Ascending aorta (tissue), 2 donors: ENCODE measurements around the gene CNTD1. TPM values are rescaled to one million over a fixed set of nuclear protein-coding genes. Genes with fewer than 3 reads are reported as not detected.

Experiments
- DNase-seq, 2 donors: peaks; one replicate each; pipeline ENCODE4 v3.0.0-alpha.2; 2019; ENCODE audit warnings: low spot score in 2 of 2
- H3K27ac ChIP-seq, 2 donors: fragments of 200-600 bp; sonication (generic); one replicate each; pipeline ENCODE4 v1.5.1; 2016 to 2017; ENCODE audit warnings: mild to moderate bottlenecking in 1 of 2
- H3K27me3 ChIP-seq: fragments of 200-600 bp; sonication (generic); one replicate; pipeline ENCODE4 v1.5.1; 2017
- H3K36me3 ChIP-seq, 2 donors: fragments of 200-600 bp; sonication (generic); one replicate each; pipeline ENCODE4 v1.5.1; 2016
- H3K4me1 ChIP-seq, 2 donors: fragments of 200-600 bp; sonication (generic); one replicate each; pipeline ENCODE4 v1.5.1; 2016 to 2017; ENCODE audit warnings: mild to moderate bottlenecking in 1 of 2
- H3K4me3 ChIP-seq, 2 donors: fragments of 200-600 bp; sonication (generic); one replicate each; pipeline ENCODE4 v1.5.1; 2016 to 2017; ENCODE audit warnings: mild to moderate bottlenecking in 1 of 2
- H3K9me3 ChIP-seq, 2 donors: fragments of 200-600 bp; sonication (generic); one replicate each; pipeline ENCODE4 v1.5.1; 2016
- CTCF ChIP-seq, 3 experiments: fragments of 200-600 bp in 2 of 3; fragments of 450-650 bp in 1 of 3; sonication (generic) in 2 of 3; IDR thresholded peaks; one replicate each; pipeline ENCODE4 v1.5.1; 2016 to 2019; ENCODE audit warnings: antibody characterized with exemption in 3 of 3, mild to moderate bottlenecking in 1 of 3, moderate library complexity in 1 of 3
- intact Hi-C: fragments of 100-400 bp; cut with DNase I; formaldehyde crosslinking; loops from one replicate; pipeline ENCODE4 v1.15.1; 2023
- total RNA-seq: library from RNA; depleted of rRNA; stranded (reverse); fragments of >200 nt; gene quantifications from one replicate; pipeline ENCODE4 v1.1.0, GENCODE V29; 2016

Gene CNTD1
- total RNA-seq, 1 donor from 2014 or later: not detected

- DNase-seq: no peak
- Histone ChIP-seq H3K4me1 (no peaks in the 10 kb centered on the region), H3K36me3 (no peaks in the 10 kb centered on the region), H3K27me3 (no peaks in the 10 kb centered on the region), H3K9me3 (no peaks in the 10 kb centered on the region), H3K27ac (no peak overlapping the region), H3K4me3 (no peak overlapping the region)
- no peak for TF ChIP-seq CTCF (IDR thresholded peaks at IDR 0.05)
- intact Hi-C loops: no loop called here
These were observed 6.3 kb downstream of the CNTD1 start for GRCh38 chr17:42804918-42805367.

GRCh38 chr17:42806249-42806648 is 7.6 kb downstream of the CNTD1 start:
- intact Hi-C loops: no loop called here
- DNase-seq: no peak
- Histone ChIP-seq H3K4me1 (no peaks in the 10 kb centered on the region), H3K4me3 (no peak overlapping the region), H3K9me3 (no peaks in the 10 kb centered on the region), H3K27me3 (no peaks in the 10 kb centered on the region), H3K27ac (no peak overlapping the region), H3K36me3 (peaks cover 8 to 13% of the 10 kb centered on the region in 2 donors)
- no peak for TF ChIP-seq CTCF (IDR thresholded peaks at IDR 0.05)

- H3K4me3 ChIP-seq: no peak overlapping the region
- no peaks in the 10 kb centered on the region for H3K4me1 ChIP-seq
- no peaks in the 10 kb centered on the region for H3K9me3 ChIP-seq
- no peak for DNase-seq
- H3K36me3 ChIP-seq: peaks cover 25 to 37% of the 10 kb centered on the region in 2 donors
- TF ChIP-seq CTCF (IDR thresholded peaks at IDR 0.05): no peak
- intact Hi-C loops: no loop called here
- H3K27ac ChIP-seq: no peak overlapping the region
- no peaks in the 10 kb centered on the region for H3K27me3 ChIP-seq
These were observed 10.6 kb downstream of the CNTD1 start for GRCh38 chr17:42809250-42809649.

- no peaks in the 10 kb centered on the region for H3K4me1 ChIP-seq
- H3K27ac ChIP-seq: no peak overlapping the region
- H3K9me3 ChIP-seq: no peaks in the 10 kb centered on the region
- peaks cover 78 to 93% of the 10 kb centered on the region in 2 donors for H3K36me3 ChIP-seq
- H3K4me3 ChIP-seq: no peak overlapping the region
- DNase-seq: no peak
- no peak for TF ChIP-seq CTCF (IDR thresholded peaks at IDR 0.05)
- intact Hi-C loops: no loop called here
- H3K27me3 ChIP-seq: no peaks in the 10 kb centered on the region
These were observed 16.2 kb downstream of the CNTD1 start for GRCh38 chr17:42814633-42815399.

- Histone ChIP-seq H3K36me3 (peaks cover 70 to 84% of the 10 kb centered on the region in 2 donors), H3K4me3 (no peak overlapping the region), H3K27me3 (no peaks in the 10 kb centered on the region), H3K4me1 (peaks cover 0 to 5% of the 10 kb centered on the region in 2 donors), H3K9me3 (no peaks in the 10 kb centered on the region), H3K27ac (no peak overlapping the region)
- intact Hi-C loops: no loop called here
- TF ChIP-seq CTCF (IDR thresholded peaks at IDR 0.05): no peak
- no peak for DNase-seq
These were observed 19.2 kb downstream of the CNTD1 start for GRCh38 chr17:42817866-42818265.
